CD4-positive, alpha-beta T cell treated with Interferon gamma for 1 hour (primary cell): ENCODE results near the gene GTF2B.
A peak's percentile ranks its signal among the peaks of the same experiment; 100 is the strongest.
"Not testable (repeated sequence)": the region's sequence is repeated elsewhere in the genome, so short reads cannot be mapped to it uniquely, and the experiment has no call there.

Source experiments
- DNase-seq: peaks from one replicate; pipeline ENCODE4 v3.0.0-alpha.2; 2020

Gene GTF2B

GRCh38 chr1:88891318-88891950, at the start of gene GTF2B:
TSS of gene GTF2B (minus strand) at chr1:88891567. CDS start at chr1:88891499, 68 bp downstream.
- peak; percentile 95 for DNase-seq

- not testable (repeated sequence) for DNase-seq
These were observed 47.2 kb upstream of the GTF2B start for GRCh38 chr1:88938528-88938927.

- no peak for DNase-seq
These were observed 45.5 kb upstream of the GTF2B start for GRCh38 chr1:88936760-88937342.

- DNase-seq = no peak
These were observed 44.8 kb upstream of the GTF2B start for GRCh38 chr1:88936223-88936523.

- no peak for DNase-seq
These were observed 44.3 kb upstream of the GTF2B start for GRCh38 chr1:88935522-88936222.

- DNase-seq = not testable (repeated sequence)
These were observed 38.8 kb upstream of the GTF2B start for GRCh38 chr1:88930176-88930575.

- DNase-seq = no peak
These were observed 31.9 kb upstream of the GTF2B start for GRCh38 chr1:88923224-88923623.

- DNase-seq = no peak
These were observed 30.8 kb upstream of the GTF2B start for GRCh38 chr1:88922214-88922613.

- no peak for DNase-seq
These were observed 29.5 kb upstream of the GTF2B start for GRCh38 chr1:88920845-88921244.

- DNase-seq = no peak
These were observed 26.1 kb upstream of the GTF2B start for GRCh38 chr1:88917321-88918025.

- DNase-seq = no peak
These were observed 25.5 kb upstream of the GTF2B start for GRCh38 chr1:88916883-88917282.

- DNase-seq = not testable (repeated sequence)
These were observed 20.4 kb upstream of the GTF2B start for GRCh38 chr1:88911800-88912199.

GRCh38 chr1:88911161-88911560, 19.8 kb upstream of the GTF2B start:
- DNase-seq = no peak

- DNase-seq = no peak
These were observed 19.0 kb upstream of the GTF2B start for GRCh38 chr1:88910401-88910800.

- no peak for DNase-seq
These were observed 9.5 kb upstream of the GTF2B start for GRCh38 chr1:88900883-88901282.

GRCh38 chr1:88897070-88897730, 5.8 kb upstream of the GTF2B start:
- no peak for DNase-seq

- peak; percentile 4 for DNase-seq
These were observed 1.1 kb upstream of the GTF2B start for GRCh38 chr1:88892357-88892877.

GRCh38 chr1:88891951-88892340, 579 bp upstream of the GTF2B start:
- DNase-seq = no peak

- peak; percentile 19 for DNase-seq
These were observed 513 bp downstream of the GTF2B start for GRCh38 chr1:88890791-88891317.

GRCh38 chr1:88890131-88890530, 1.2 kb downstream of the GTF2B start:
- no peak for DNase-seq

- DNase-seq = no peak
These were observed 2.6 kb downstream of the GTF2B start for GRCh38 chr1:88888750-88889149.

GRCh38 chr1:88885933-88886332, 5.4 kb downstream of the GTF2B start:
- no peak for DNase-seq

GRCh38 chr1:88883156-88883555, 8.2 kb downstream of the GTF2B start:
- no peak for DNase-seq
